GM19240 (cell line): ENCODE data around the gene EMP1.

Experiments used
- DNase-seq: peaks from one replicate; pipeline ENCODE4 v3.0.0; 2011; ENCODE audit warnings: low spot score; ENCODE audit not compliant: insufficient read length

The EMP1 gene

GRCh38 chr12:13196130-13196921, at the start of gene EMP1:
TSS of gene EMP1 (plus strand) at chr12:13196726. CDS start at chr12:13211511, 14,785 bp downstream.
- DNase-seq: no peak

DNA sequence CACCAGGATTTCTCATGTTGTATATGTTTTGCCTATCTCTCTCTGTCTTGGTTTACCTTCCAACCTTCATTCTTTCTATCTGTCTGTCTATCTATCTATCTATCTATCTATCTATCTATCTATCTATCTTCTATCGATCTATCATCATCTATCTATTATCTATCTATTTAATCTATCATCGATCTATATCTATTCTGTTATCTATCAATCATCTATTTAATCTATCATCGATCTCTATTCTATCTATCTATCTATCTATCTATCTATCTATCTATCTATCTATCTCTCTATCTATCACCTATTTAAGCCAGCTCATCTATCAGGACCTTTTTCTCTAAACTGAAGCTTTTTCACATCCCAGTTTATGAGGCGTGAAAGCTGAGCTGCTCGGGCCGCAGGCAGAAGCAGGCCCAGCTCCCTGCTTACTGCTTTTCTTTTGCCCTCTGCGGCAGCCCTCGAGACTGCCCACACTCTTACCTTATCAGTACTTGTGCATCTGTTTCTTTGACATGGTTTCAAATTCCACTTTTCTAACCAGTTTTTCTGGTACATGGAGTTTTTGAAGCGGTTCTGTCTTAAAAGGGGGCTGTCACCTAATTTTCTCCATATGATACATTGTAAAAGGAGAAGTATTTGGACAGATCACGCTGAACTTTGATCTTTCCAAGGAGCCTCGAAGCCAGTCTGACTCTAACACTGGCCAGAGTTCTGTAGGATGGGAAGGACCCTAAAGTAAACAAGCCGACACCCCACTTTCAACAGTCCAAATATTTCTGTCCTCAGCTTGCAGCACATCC, 48.6 kb upstream of the EMP1 start:
- DNase-seq: no peak

DNA sequence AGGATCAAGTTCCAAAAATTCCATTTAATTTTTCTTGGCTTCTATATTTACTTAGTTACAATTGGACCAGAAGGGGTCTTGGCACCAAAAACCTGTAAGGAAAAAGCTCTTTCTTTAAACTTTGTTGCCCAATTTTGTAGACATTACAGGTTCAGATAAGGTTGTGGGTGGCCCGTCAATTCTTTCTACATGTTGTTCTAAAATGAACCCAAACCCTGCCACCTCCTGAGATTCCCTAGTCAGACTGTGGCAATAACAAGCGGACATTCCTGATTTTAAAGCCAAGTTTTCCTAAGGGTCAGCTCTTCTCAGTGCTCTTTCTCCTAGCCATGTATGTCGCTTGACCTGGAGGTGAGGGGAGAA, 48.1 kb upstream of the EMP1 start:
- no peak for DNase-seq

- no peak for DNase-seq
Observed at GRCh38 chr12:13149411-13149810, 47.1 kb upstream of the EMP1 start.

GRCh38 chr12:13152281-13152680, 44.2 kb upstream of the EMP1 start:
- DNase-seq: no peak

- no peak for DNase-seq
Observed at GRCh38 chr12:13152756-13153155, 43.8 kb upstream of the EMP1 start.

DNA sequence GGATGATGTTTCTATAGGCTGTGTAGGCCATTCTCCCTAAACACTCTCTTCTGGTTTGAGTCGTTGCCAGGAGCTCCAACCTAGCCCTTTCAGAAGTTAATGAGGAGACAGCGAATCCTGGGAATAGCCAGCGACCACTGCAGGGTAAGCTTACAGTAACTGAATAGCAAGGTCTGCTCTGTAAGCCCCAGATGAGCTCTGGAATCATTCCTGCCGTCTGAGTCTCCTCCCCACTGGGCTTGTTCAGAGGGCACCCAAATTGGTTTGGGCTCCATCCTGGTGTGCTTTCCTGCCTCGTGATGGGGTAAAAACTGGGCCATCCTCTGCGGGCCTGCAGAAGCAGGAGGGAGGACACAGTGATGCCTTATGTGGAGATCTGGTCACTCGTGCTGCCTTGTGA, 43.3 kb upstream of the EMP1 start:
- DNase-seq: no peak

GRCh38 chr12:13154027-13154538, 42.4 kb upstream of the EMP1 start:
- DNase-seq: no peak

DNA sequence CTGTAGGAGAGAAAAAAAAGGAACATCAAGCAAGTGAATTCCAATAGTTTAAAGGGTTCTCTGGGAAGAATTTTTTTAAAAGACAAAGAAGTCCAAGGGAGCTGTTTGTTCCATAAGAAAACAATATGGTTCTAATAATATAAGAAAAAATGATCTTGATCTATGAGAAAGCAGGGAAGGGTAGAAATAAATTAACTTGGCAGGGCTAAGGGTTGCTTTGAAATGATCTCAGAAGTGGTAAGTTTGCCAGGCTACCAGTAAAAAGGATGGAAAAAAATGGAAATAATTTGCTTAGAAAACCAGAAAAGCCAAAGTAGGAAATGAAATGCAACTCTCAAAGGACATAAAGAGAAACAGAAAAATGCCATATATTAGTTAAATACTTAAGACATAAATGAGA, 41.7 kb upstream of the EMP1 start:
- no peak for DNase-seq

GRCh38 chr12:13156277-13156676, 40.2 kb upstream of the EMP1 start:
- DNase-seq: no peak

GRCh38 chr12:13161172-13161571, 35.4 kb upstream of the EMP1 start:
- DNase-seq: no peak

- DNase-seq: no peak
Observed at GRCh38 chr12:13162904-13163303, 33.6 kb upstream of the EMP1 start.

- no peak for DNase-seq
Observed at GRCh38 chr12:13163868-13164635, 32.5 kb upstream of the EMP1 start.

DNA sequence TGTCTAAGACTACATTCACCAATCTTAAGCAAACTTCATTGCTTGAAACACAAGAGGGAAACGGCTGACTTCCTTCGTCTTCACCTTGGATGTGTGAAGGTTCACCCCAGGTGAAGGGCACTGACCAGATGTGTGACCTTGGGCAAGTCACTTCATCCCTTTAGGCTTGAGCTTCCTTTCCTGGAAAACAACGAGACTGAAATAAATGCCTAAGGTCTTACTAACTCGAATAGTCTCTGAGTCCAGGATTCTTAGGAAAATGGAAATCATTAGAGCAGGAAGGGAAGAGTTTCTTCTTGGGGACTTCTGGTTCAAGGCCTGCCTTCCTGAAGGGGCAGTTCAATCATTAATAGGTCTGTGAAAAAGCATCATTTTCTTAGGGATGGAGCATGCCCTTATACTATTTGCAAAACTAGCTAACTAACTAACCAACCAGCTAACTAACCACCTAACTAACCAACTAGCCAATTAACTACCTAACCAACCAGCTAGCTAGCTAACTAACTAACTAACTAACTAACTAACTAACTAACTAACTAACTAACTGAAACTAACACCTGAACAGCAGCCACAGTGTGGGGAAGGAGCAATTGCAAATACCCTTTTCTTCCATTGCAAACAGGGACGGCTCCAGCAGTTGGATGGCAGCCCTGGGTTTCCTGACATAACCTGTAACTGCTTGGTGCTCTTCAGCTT, 31.5 kb upstream of the EMP1 start:
- no peak for DNase-seq

- DNase-seq: peak; percentile 11
Observed at GRCh38 chr12:13165617-13166041, 30.9 kb upstream of the EMP1 start.

DNA sequence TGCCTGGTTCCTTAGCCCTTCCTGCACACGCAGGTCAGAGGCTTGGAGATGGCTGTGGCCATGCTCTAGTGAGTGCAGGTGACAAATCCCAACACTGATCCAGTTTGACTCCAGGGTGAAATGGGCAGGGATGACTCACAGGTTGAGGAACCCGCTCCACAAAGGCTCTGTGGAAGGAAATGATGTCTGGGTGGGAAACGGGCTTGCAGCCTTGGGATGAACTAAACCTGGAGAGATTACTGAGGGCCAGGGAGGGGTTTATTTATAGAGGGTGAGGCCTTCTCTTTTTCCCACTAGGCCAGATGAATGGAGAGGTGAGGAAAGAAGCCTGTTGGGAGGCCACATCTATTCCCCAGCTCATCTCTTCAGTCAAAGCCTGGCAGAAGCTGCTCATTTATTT, 29.3 kb upstream of the EMP1 start:
- DNase-seq: no peak

- no peak for DNase-seq
Observed at GRCh38 chr12:13167906-13168305, 28.6 kb upstream of the EMP1 start.

DNA sequence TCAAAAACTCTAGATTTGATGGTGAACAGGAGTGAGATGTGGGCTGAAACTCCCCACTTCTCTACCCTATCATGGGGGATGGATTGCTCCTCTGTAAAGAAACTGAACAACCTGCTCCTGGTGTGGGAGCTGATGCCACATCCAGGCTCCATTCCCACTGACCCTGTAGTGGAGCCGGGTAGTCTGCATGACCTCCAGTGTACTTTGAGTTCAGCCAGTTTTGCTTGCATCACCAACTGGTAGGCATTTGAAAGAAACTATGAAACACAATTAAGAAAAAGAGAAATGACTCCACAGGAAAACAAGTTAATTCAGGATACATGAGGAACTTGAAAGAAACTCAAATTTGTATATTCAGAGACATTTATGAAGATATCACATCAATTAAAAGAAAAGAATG, 27.3 kb upstream of the EMP1 start:
- no peak for DNase-seq

- DNase-seq: no peak
Observed at GRCh38 chr12:13170892-13171490, 25.5 kb upstream of the EMP1 start.

DNA sequence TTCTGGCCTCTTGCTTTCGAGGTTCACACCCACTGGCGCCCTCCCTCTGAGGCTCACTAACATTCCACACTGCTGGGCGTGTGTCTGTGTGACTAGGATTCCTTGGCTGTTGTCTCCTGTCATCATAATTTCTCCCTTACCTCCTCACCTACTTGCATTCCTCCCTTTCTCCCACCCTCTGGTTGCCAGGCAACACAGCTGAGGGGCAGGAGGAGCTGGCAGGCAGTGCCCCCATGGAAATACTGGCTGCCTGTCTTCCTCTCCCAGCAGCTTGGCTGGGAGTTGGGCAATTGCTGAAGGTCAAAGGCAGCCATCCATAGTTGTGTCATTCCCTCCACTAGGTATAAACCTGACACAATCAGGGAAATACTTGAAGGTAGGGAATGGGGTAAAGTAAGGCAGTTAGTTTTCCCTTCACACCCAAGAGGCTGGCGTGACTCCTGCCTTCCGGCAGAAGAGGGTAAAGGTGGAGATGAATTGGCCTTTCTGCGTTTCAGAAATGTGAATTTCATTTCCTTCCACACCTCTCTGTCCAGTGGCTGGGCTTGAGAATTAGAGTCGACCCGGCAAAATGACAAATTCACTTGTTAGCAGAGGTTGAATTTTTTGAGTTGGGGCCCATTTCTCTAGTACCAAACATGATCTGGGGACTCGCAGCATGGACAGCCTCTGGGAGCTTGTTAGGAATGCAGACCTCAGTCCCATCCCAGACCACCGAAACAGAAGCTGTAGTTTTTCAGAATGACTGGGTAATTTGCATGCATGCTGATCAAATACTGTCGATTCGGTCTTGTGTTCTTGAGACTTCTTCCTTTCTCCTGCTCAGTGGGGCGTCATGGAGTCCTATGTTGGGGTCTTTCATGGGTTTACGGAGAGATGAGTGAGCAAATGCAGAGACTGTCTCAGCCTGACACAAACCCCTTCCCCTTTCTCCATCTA, 24.3 kb upstream of the EMP1 start:
- no peak for DNase-seq
